ENCODE data around the gene COL2A1. TPM values are rescaled to one million over a fixed set of nuclear protein-coding genes. Genes with fewer than 3 reads are reported as not detected.

Gene COL2A1
- polyA plus RNA-seq, 1 donor (not counting 4 experiments of a cell fraction or from before 2014, with no cell fraction given), result 0.03 TPM

GRCh38 chr12:47989666-47990065 lies 14.6 kb downstream of the COL2A1 start:
- Histone ChIP-seq H3K4me2 (ENCODE audit: control insufficient read depth, extremely low read depth, insufficient read depth, low read depth, low read length) (no peak overlapping the region), H3K79me2 (ENCODE audit: control insufficient read depth, insufficient read depth, low read length) (no peaks in the 10 kb centered on the region)
- dilution Hi-C loops (cut with MboI; ENCODE audit: extremely low pct_ligation_motif_present, low sequenced_read_pairs), result no loop called here

DNA sequence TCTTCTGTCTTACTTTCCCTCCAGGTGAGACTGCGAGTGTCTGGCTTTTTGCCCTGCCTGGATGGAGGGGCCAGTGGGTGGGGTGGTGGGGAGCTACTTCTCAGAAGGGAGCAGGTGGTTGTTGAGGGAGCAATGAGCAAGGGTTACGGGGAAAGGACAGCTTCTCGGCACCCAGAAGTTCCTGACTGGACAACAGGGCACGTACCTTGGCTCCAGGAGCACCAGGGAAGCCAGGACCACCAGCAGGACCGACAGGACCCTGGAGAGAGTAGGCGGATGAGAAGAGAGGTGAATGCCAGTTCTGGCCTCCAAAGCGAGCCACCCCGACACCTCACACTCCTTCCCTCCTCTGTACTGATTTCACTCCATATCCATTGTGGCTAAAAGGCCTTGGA lies 15.3 kb downstream of the COL2A1 start:
- Histone ChIP-seq H3K27ac (ENCODE audit: control insufficient read depth, insufficient read depth, low read length) (no peak overlapping the region), H3K79me2 (ENCODE audit: control insufficient read depth, insufficient read depth, low read length) (no peaks in the 10 kb centered on the region), H3K9me1 (ENCODE audit: control insufficient read depth, extremely low read depth, insufficient read depth, low read length) (no peaks in the 10 kb centered on the region), H2AFZ (ENCODE audit: control insufficient read depth, low read length) (no peak overlapping the region), H3K9me3 (ENCODE audit: control insufficient read depth, low read depth, low read length) (no peaks in the 10 kb centered on the region), H4K20me1 (ENCODE audit: control insufficient read depth, extremely low read depth, insufficient read depth, low read length) (no peaks in the 10 kb centered on the region), H3K9ac (ENCODE audit: control insufficient read depth, extremely low read depth, insufficient read depth, low read length) (no peak overlapping the region), H3K4me2 (ENCODE audit: control insufficient read depth, extremely low read depth, insufficient read depth, low read depth, low read length) (no peak overlapping the region), H3K4me3 (ENCODE audit: control insufficient read depth in 2 of 3, extremely low read depth in 1 of 3, insufficient read depth in 2 of 3, low read depth in 1 of 3, low read length in 3 of 3) (no peak overlapping the region), H3K36me3 (ENCODE audit: control insufficient read depth in 2 of 2, extremely low read depth in 1 of 2, insufficient read depth in 2 of 2, low read length in 2 of 2) (no peaks in the 10 kb centered on the region), H3K27me3 (ENCODE audit: control insufficient read depth, extremely low read depth, insufficient read depth, low read length) (peaks cover 15% of the 10 kb centered on the region), H3K4me1 (ENCODE audit: control insufficient read depth, extremely low read depth, insufficient read depth, low read length) (no peaks in the 10 kb centered on the region)
- FAIRE-seq, result no peak
- TF ChIP-seq CTCF (optimal IDR thresholded peaks at IDR 0.05 in 1 of 3, IDR thresholded peaks at IDR 0.05 in 1 of 3, conservative IDR thresholded peaks at IDR 0.05 in 1 of 3; ENCODE audit: extremely low read depth in 1 of 3, insufficient read depth in 2 of 3, low read length in 3 of 3) (no peak), EZH2 (IDR thresholded peaks at IDR 0.05; ENCODE audit: low read length) (no peak)
- DNase-seq (ENCODE audit: low read depth, low spot score), result no peak
- dilution Hi-C loops (cut with MboI; ENCODE audit: extremely low pct_ligation_motif_present, low sequenced_read_pairs), result no loop called here

More at GRCh38 chr12:47989666-47990065, 14.6 kb downstream of the COL2A1 start:
- Histone ChIP-seq H3K36me3 (ENCODE audit: control insufficient read depth in 2 of 2, extremely low read depth in 1 of 2, insufficient read depth in 2 of 2, low read length in 2 of 2) (no peaks in the 10 kb centered on the region), H3K9me1 (ENCODE audit: control insufficient read depth, extremely low read depth, insufficient read depth, low read length) (no peaks in the 10 kb centered on the region), H3K4me1 (ENCODE audit: control insufficient read depth, extremely low read depth, insufficient read depth, low read length) (no peaks in the 10 kb centered on the region), H3K4me3 (ENCODE audit: control insufficient read depth in 2 of 3, extremely low read depth in 1 of 3, insufficient read depth in 2 of 3, low read depth in 1 of 3, low read length in 3 of 3) (no peak overlapping the region), H4K20me1 (ENCODE audit: control insufficient read depth, extremely low read depth, insufficient read depth, low read length) (no peaks in the 10 kb centered on the region), H3K27ac (ENCODE audit: control insufficient read depth, insufficient read depth, low read length) (no peak overlapping the region), H2AFZ (ENCODE audit: control insufficient read depth, low read length) (no peak overlapping the region), H3K9ac (ENCODE audit: control insufficient read depth, extremely low read depth, insufficient read depth, low read length) (no peak overlapping the region), H3K27me3 (ENCODE audit: control insufficient read depth, extremely low read depth, insufficient read depth, low read length) (peaks cover 19% of the 10 kb centered on the region), H3K9me3 (ENCODE audit: control insufficient read depth, low read depth, low read length) (no peaks in the 10 kb centered on the region)
- no peak for FAIRE-seq
- TF ChIP-seq EZH2 (IDR thresholded peaks at IDR 0.05; ENCODE audit: low read length), result no peak
- TF ChIP-seq CTCF (optimal IDR thresholded peaks at IDR 0.05 in 1 of 3, IDR thresholded peaks at IDR 0.05 in 1 of 3, conservative IDR thresholded peaks at IDR 0.05 in 1 of 3; ENCODE audit: extremely low read depth in 1 of 3, insufficient read depth in 2 of 3, low read length in 3 of 3), result no peak
- no peak for DNase-seq (ENCODE audit: low read depth, low spot score)

Measured in keratinocyte (primary cell).